Left cardiac atrium (tissue), 4 donors: ENCODE results near the gene CIPC. TPM values are rescaled to one million over a fixed set of nuclear protein-coding genes. Genes with fewer than 3 reads are reported as not detected.

Experiments used
- ATAC-seq, 2 donors: fragments of 200-7000 bp; cut with Tn5 transposase; one replicate each; pipeline ENCODE4 v1.9.1; 2020; ENCODE audit warnings: mild to moderate bottlenecking in 2 of 2, moderate library complexity in 2 of 2
- DNase-seq: peaks from one replicate; pipeline ENCODE4 v3.0.0-alpha.2; 2020
- intact Hi-C, 2 donors: fragments of 100-400 bp; cut with DNase I; formaldehyde crosslinking; loops; one replicate each; pipeline versions ENCODE4 v1.14.1 to v1.15.1; 2022 to 2023
- total RNA-seq, 2 donors: library from RNA; stranded (reverse); fragmentation: NEBNext Ultra II Directional; extraction: Animal tissue kit (Norgen Biotek cat#: 25700); gene quantifications; one replicate each; pipeline ENCODE4 v1.2.1, GENCODE V29; 2021
- donor health status: DM: no; HTN: yes; CAD: no.
- donor health status: DM: no; HTN: yes; CAD: no; lungs with severe emphysema.
- donor health status: DM: yes; HTN: yes; CAD: no.
- donor health status: Dilated cardiomyopathy.

The CIPC gene
- total RNA-seq, 2 donors from 2014 or later = 56.2 to 57.6 TPM

DNA sequence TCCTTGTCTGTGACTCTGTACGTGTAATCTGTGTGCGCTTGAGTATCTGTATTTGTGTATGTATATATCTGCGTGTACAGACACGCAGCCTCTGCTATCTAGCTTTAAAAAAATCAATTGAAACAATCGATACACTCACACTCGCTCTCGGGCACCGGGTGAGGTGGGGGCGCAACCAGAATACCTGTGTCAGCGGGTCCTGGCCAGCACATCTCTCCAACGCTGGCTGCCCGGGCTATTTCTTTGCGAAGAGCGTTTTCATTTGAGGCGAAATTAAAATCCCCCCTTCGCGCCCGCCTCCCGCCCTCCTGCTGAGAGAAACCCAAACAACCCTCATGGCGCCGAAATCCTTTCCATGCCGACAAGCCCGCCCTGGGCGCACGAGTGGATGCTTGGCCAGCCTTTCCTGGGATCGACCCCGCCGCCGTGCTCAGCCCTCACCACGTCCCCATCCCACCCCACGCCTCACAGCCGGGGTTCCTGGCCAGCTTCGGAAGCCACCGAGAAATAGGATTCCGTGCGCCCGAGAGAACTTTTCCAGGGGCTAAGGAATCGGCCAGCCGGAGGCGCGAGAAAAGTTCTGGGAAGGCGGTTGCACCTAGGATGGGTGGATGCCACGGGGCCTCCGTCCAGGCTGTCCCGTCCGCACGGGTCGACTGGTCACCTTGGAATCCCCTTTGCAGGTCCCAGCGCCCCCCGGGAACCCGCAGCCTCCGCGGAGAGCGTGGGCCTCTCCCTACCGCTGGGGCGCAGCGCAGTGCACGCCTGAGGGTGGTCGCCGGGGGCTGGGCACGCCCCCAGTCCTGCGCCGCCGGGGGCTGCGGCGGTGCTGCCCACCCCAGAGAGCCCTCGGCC is 42.5 kb downstream of the CIPC start:
- intact Hi-C loops = no loop called here
- no peak for ATAC-seq
- no peak for DNase-seq

DNA sequence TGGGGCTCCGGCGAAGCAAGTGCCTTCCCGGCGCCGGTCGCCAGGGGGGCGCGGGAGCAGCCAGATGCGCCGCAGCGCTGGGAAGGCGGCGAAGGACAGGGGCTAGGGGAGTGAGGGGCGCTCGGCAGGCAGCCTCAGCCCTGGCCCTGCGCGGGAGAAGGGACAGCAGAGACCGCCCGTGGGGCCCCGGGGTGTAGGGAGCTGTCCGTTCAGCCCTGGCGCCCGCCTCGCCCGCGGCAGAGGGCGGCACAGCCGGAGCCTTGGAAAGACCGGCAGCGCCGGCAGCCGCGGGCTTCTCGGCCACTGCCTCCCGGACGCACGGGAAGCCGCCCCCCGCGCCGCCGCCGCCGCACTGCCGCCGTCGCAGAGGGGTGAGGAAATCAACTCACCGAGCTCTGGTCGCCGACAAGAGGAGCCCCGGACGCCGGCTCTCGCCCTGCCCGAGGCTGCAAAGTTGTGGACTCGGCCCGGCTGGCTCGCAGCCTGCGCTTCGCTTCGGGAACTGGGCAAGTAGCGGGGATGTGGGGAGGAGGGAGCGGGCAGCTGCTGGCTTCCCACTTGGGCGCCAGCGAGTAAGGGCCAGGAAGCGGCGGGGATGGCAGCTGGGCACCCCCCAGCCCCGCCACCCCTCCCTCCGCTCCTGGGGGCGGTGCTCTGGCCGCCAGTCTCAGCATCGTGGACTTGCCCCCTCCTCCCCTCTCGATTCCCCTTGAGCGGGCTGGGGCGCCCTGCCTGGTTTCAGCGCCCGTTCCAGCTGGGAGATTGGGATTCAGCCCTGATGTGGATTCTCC is 43.4 kb downstream of the CIPC start, which contains the start of gene ZDHHC22:
Gene ZDHHC22, minus strand, starts transcription at position 578 of the 791 bp plus-strand sequence. CDS start 2,053 bp downstream, outside the sequence.
- no peak for DNase-seq
- intact Hi-C loops = no loop called here
- ATAC-seq = peak; percentile 49 to 60

DNA sequence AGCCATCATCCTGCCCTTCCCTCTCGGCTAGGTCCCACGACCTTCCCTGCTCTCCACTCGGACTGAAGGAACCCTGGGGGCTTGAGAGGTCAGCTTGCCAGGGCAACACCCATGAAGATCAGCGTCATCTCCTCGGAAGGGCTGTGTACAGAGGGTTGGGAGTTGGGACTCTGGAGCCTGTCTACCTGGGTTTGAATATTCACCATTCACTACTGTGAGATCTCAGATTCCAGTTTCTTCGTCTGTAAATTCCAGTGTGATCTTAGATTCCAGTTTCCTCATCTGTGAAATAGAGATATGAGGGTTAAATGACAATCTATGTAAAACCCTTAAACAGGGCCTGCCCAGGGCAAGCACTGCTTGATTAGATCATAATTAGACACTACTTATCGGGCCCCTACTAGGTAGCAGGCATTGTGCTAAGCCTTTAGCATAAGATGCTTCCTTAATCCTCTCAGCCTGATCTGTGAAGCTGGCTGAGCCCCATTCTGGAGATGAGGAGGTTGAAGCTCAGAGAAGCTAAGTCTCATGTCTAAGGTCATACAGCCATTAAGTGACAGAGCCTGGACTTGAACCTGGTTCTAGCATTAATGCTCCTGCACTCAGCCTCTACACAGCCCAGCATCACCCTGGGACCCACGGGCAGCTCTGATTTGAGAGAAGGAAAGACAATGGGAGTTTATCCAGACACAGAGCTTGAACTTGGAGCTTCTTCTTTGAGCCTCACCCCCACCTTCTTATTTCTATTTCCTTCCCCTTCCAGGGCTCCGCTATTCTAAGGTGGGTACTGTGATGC is 44.1 kb downstream of the CIPC start:
- intact Hi-C loops = no loop called here
- ATAC-seq (no peak), DNase-seq (no peak)

DNA sequence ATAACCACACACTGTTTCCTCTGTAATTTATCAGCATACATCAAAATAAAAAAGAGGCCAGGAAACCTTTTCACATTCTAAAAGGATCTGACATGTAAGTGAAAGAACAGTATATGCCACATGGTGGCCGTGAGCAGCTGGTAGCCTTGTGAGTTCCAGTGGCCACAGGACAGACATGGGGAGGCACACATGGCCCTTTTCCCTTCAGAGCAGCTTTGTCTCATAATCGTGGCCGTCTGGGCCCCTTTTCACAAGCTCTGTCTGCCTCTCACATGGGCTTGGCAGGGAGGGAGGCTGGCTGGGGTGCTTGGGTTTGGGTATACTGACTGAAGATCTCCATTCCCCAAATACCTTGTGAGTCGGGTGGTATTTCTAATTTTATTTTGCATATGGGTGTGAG is 45.0 kb downstream of the CIPC start:
- intact Hi-C loops = no loop called here
- DNase-seq (no peak), ATAC-seq (no peak)

DNA sequence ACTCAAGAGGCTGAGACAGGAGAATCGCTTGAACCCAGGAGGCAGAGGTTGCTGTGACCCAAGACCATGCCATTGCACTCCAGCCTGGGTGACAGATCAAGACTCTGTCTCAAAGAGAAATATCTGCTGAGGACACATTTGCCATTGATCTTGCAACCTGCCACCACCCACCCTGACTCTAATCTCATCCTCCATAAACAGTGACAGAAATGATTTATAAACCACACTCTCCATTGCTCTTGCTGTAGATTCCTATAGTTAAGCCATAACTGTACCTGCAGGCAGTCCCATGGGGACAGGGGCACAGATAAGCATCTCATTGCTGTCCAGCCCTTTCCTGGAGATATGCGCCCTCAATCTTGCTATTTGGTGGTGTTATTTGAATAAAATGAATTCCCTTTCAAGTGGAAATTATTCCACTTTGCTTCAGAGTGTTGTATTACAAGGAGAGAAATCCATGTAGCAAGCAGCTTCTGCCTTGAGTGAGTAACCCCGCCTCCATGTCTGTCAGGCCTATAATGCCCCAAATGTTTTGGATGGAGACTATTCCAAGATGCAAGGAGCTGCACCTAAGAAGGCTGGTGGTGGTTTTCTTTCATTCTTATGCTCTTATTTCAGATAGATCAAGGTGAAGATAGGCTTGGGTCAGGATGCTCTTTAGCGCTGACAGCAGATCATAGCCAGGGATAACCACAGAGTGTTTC is 46.5 kb downstream of the CIPC start:
- DNase-seq (no peak), ATAC-seq (no peak)
- intact Hi-C loops = no loop called here

DNA sequence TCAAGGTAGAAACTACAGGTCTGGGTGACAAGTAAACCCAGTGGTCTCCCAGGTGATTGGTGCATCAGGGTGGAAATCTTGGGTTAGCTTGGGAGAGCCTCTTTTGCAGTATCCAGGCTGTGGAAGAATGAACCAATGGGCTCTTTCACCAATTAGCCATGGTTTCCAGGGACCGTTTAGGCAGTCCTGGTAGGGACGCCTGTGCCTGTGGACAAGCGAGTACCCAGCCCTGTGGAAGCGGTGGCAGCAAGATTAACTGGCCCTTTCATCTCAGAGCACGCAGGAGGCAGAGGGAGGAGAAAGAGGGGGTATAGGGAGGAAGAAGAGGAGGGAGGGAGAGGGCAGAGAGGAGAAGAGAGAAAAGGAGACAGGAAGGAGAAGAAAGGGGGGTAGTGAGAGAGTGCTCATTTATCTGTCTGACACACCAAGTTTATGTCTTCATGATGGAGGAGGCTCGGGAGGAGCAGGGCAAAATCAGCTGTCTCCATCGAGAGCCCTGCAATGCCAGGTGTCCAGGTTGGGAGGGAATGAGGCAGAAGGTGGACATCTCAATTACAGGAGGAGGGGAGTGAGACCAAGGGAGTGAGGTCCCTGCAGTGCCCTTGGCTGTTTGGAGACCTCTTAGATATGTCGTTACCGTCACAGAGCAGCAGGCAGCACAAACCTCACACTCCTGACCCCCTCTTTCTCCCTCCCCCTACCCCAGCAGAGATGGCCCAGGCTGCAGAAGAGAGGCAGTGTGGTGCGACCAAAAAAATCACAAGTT is 48.1 kb downstream of the CIPC start:
- DNase-seq = no peak
- intact Hi-C loops = no loop called here
- ATAC-seq = no peak

DNA sequence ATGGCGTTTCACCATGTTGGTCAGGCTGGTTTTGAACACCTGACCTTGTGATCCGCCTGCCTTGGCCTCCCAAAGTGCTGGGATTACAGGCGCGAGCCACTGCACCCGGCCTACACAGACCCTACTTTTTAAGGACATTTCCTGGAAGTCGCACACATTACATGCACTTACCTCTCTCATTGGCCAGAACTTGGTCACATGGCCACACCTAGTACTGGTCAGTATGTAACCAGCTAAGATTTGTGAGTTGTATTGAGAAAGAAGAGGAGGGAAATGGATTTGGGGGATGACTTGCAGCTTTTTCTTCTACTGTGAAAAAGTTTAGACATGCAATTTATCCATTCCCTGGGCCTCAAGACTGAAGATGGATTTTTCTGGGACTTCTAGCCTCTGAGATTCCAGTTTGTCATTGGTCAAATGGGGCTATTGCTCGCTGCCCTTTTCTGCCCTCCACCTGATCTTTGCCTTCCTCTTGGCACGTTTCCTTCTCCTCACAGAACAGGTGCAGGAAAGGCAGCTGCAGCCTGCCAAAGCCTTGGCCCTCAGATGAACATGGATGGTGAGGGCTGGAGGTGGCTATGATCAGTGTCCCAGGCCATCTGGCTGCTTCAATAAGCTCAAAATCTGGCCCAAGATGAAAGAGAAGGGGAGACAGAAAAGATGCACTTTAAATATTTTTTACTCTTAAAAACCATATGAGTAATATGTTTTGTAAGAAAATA is 50.6 kb downstream of the CIPC start:
- no peak for DNase-seq
- intact Hi-C loops = no loop called here

DNA sequence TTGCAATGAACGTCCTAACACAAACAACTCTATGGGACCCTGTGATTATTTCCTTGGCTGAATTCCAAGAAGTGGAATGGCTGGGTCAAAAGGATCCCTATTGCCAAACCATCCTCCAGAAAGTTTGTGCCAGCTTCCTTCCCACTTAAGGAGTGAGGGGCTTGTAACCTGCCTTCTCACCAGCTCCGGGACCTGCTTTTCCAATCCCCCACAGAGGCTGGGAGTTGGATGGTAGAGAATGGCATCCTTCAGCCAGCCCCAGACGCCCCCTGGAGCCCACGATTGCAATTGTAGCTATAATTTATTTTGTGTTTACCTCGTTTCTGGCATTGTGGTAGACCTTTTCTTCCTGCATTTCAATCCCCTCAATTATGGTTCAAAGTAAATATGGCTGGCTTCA is 53.2 kb downstream of the CIPC start:
- intact Hi-C loops = loop anchor here (5.0 to 10.0 kb wide), 2 partner anchors 164 to 166 kb away; no protein-coding TSS in a partner anchor
- DNase-seq (no peak), ATAC-seq (no peak)

More for the DNA sequence above, 50.6 kb downstream of the CIPC start:
- no peak for ATAC-seq

DNA sequence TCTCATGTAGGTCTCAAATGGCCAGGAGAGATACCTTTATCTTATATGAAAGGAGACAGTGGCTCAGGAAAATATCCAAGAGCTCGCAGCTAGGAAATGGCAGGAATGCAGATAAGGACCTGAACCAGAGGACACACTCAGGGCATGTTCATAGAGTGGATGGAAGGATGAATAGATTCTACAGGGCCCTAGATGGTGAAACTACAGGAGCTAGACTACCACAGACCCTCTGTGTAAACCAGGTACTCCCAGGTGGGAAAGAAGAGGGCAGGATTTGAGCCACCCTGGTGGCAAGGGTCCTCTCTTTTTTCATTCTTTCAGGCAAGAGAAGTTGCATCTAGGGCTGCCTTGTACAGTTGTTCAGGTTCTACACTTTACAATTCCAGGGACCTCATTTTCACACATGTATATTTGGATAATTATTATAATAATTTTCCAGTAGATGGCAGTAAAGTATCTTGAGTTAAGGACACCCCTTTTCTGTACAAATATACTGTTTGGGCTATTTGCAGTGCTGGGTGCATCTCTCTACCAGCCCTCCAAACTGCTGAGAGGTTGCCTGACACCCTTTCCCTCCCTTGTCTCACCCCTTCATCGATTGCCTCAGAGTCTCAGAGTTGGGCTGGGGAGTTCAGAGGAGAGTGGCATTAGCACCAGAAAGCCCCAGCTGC is 54.0 kb downstream of the CIPC start:
- no peak for DNase-seq

DNA sequence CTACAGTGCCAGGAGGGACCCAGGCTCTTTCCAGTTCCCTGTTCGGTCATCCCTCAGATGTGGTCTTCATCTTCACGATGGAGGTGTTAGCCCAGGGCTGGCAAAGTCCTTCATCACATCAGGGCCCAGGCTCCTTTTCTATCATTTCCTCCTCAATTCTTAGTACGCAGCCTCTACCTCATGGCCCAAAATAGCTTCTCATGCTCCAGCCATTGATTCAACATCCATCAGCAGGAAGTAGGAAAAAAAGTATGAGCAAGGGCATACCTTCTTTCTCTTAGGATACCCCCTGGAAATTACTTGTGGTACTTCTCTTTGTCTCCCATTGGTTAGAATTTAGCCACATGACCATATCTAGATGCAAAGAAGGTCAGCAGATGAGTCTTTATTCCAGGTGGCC is 55.7 kb downstream of the CIPC start:
- intact Hi-C loops = loop anchor here (5.0 to 10.0 kb wide), 2 partner anchors 161 to 163 kb away; no protein-coding TSS in a partner anchor
- ATAC-seq = no peak
- DNase-seq = no peak

More for the DNA sequence above, 54.0 kb downstream of the CIPC start:
- peak; percentile 38 to 45 for ATAC-seq
- intact Hi-C loops = loop anchor here (5.0 to 10.0 kb wide), 2 partner anchors 163 to 165 kb away; no protein-coding TSS in a partner anchor

DNA sequence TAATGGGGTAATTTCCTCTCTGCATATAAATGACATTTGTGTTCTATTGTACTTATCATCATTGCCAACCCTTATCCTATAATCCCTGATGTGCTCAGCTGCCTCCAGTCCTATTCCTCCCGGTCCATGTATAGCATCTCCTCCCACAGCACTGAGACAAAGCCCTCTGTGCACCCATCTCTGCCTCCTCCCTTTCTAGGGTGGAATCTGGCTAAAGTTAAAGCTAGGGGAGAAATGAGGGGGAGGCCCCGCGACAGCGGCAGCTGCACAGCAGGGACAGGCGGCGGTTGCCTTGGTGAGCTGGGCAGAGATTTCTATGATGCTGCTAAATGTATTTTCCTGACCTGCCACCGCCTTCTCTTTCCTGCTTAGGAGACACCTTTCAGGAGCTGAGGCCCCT is 56.4 kb downstream of the CIPC start:
- no peak for ATAC-seq
- no peak for DNase-seq
- intact Hi-C loops = loop anchor here (5.0 to 10.0 kb wide), 2 partner anchors 160 to 163 kb away; no protein-coding TSS in a partner anchor

DNA sequence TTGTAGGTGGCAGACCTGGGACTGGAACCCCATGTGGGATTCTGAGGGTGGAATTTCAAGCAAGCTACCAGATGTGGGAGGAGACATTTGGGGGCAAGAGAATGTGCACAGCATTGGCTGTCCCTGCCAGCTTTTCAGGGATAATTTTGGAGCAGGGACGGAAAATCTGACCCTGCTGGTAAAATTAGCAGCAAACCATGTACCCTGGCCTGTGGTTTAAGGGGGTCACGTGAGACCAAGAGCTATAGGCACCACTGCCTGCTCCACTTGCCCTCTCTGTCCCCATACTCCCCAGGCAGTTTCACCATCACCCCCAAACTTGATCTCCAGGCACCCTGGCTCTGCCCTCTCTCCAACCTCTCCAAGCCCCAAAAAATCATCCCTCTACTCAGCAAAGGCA is 57.0 kb downstream of the CIPC start:
- no peak for DNase-seq
- no peak for ATAC-seq
- intact Hi-C loops = loop anchor here in 1 of 2 donors (10.0 kb wide), 1 partner anchor 160 kb away; no protein-coding TSS in a partner anchor

DNA sequence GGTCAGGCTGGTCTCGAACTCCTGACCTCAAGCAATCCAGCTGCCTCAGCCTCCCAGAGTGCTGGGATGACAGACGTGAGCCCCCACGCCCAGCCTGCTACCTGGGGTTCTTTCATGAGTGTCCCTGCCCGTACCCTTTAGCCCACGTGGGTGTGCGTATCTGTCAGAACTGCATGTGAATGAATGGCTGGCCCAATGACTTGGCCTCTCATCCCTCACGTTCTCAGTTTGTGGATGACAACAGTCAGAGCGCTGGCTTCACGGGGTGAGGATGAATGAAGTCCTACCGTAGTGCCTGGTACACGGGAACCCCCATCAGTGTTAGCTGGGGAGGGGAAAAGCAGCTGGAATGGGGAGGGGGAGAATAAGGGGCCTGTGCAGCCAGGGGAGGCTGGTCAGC is 59.7 kb downstream of the CIPC start:
- ATAC-seq (no peak), DNase-seq (no peak)
- intact Hi-C loops = loop anchor here in 1 of 2 donors (10.0 kb wide), 1 partner anchor 157 kb away; no protein-coding TSS in a partner anchor

DNA sequence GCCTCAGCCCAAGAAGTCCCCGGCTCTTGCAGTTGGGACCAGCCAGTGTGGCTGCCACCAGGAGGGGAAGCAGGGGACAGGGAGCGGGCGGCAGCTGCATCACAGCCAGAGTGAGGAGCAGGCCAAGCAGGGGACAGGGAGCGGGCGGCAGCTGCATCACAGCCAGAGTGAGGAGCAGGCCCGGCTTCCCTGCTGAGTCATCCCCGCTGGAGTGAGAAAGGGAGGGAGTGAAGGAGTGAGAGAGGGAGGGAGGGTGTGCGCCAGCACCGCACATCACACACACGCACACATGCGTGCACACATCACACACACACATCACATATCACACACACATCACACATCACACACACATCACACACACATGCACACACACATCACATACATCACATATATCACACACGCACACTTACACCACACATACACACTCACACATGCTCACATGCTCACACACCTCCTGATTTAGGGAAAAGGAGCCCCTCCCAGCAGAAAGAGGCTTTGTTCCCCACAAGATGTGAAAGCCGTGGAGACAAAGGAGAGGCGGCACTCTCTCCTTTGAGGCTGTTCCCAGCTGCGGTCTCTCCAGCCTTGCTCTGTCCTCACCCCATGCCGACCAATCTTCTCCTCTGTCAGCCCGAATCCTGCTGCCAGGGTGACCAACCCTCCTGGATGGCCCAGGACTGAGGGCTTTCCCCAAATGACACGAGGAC is 60.3 kb downstream of the CIPC start:
- DNase-seq (peak; percentile 56), ATAC-seq (peak; percentile 92 to 97)
- intact Hi-C loops = loop anchor here in 1 of 2 donors (10.0 kb wide), 1 partner anchor 156 kb away; no protein-coding TSS in a partner anchor

DNA sequence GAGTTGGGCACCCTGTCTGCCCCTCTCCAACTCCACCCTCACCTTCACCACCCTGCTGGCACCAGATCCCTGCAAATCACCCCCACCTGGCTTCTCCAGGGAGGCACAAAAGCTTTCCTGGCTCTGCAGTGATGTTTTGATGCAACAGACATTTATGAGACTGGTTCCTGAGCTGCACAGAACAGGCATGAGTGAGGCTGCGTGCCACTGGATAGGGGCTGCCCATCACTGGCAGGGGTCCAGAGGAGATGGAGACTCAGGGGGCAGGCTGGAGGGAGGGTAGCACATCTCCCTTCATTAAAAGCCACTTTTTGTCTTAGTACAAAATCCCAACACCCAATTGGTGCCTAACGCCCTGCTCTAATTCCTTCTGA is 60.8 kb downstream of the CIPC start:
- intact Hi-C loops = loop anchor here in 1 of 2 donors (10.0 kb wide), 1 partner anchor 156 kb away; no protein-coding TSS in a partner anchor
- no peak for ATAC-seq

DNA sequence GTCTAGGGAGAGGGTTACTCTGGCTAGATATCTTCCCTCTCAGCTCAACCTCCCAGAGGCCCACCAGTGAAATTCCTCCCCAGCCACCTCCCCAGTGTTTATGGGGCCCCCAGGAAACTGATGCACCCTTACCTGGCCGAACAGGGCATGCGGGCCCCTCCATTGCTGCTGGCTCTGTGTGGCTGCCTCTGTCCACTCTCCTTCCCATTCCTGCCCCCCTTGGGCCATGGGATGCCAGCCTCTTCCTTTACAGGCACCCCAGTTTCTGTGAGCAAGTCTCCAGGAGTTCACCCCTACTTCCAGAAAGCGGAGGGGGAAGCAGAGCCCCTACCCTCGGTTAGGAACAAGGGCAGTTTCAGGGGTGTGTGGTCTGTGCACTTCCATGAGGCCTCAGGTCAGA is 63.0 kb downstream of the CIPC start:
- DNase-seq (no peak), ATAC-seq (no peak)
- intact Hi-C loops = no loop called here

More for the DNA sequence above, 60.8 kb downstream of the CIPC start:
- no peak for DNase-seq
